Activated T-helper 1 cell treated with anti-CD3 and anti-CD28 coated beads, Interleukin-12 subunit alpha, Interleukin-12 subunit beta, Interleukin-2, Interleukin-4 antibody, amounts not matched to agents 30 ng/mL and 10 ng/mL and 1 ng/mL, durations not matched to agents 14 hours and 24 hours and 36 hours (primary cell): ENCODE measurements around the gene TLE3. TPM values are rescaled to one million over a fixed set of nuclear protein-coding genes. Genes with fewer than 3 reads are reported as not detected.
A peak's percentile ranks its signal among the peaks of the same experiment; 100 is the strongest.

Source experiments
- DNase-seq: peaks from one replicate; pipeline ENCODE4 v3.0.0; 2021; ENCODE audit warnings: low spot score
- H3K27ac Mint-ChIP-seq: one replicate; pipeline ENCODE4 v1.8.0; 2021; ENCODE audit warnings: mild to moderate bottlenecking, mixed read lengths
- H3K27me3 Mint-ChIP-seq: one replicate; pipeline ENCODE4 v1.8.0; 2022; ENCODE audit warnings: mild to moderate bottlenecking, moderate library complexity, mixed read lengths; ENCODE audit not compliant: insufficient read depth
- H3K36me3 Mint-ChIP-seq: one replicate; pipeline ENCODE4 v1.8.0; 2021; ENCODE audit warnings: low read depth, mixed read lengths
- H3K4me1 Mint-ChIP-seq: one replicate; pipeline ENCODE4 v1.8.0; 2021; ENCODE audit warnings: low read depth, mixed read lengths
- H3K4me3 Mint-ChIP-seq: one replicate; pipeline ENCODE4 v1.8.0; 2021; ENCODE audit warnings: mild to moderate bottlenecking, moderate library complexity, mixed read lengths
- H3K9me3 Mint-ChIP-seq: one replicate; pipeline ENCODE4 v1.8.0; 2021; ENCODE audit warnings: mixed read lengths
- intact Hi-C: fragments of 100-400 bp; cut with micrococcal nuclease; formaldehyde crosslinking; loops from one replicate; pipeline ENCODE4 v1.15.1; 2024
- total RNA-seq: library from RNA; stranded (reverse); gene quantifications from 2 replicates; pipeline ENCODE4 v1.2.3, GENCODE V29; 2022

TLE3 gene
- total RNA-seq, 1 donor from 2014 or later, result 126 TPM

GRCh38 chr15:70050970-70051369 is 46.7 kb downstream of the TLE3 start:
- Mint-ChIP-seq H3K36me3 (peaks cover 50% of the 10 kb centered on the region), H3K4me3 (no peak overlapping the region), H3K27ac (peak overlapping the region; percentile 44), H3K4me1 (no peaks in the 10 kb centered on the region), H3K9me3 (no peaks in the 10 kb centered on the region), H3K27me3 (no peaks in the 10 kb centered on the region)
- DNase-seq, result no peak
- intact Hi-C loops, result no loop called here

- Mint-ChIP-seq H3K27ac (no peak overlapping the region), H3K9me3 (no peaks in the 10 kb centered on the region), H3K4me3 (no peak overlapping the region), H3K27me3 (no peaks in the 10 kb centered on the region), H3K4me1 (no peaks in the 10 kb centered on the region), H3K36me3 (peaks cover 46% of the 10 kb centered on the region)
- intact Hi-C loops, result no loop called here
- no peak for DNase-seq
Measured at GRCh38 chr15:70050441-70050840, 47.3 kb downstream of the TLE3 start.

GRCh38 chr15:70049701-70050301 is 47.9 kb downstream of the TLE3 start:
- H3K4me3 Mint-ChIP-seq, result no peak overlapping the region
- H3K9me3 Mint-ChIP-seq, result no peaks in the 10 kb centered on the region
- intact Hi-C loops, result no loop called here
- H3K27ac Mint-ChIP-seq, result no peak overlapping the region
- H3K27me3 Mint-ChIP-seq, result no peaks in the 10 kb centered on the region
- peaks cover 41% of the 10 kb centered on the region for H3K36me3 Mint-ChIP-seq
- no peak for DNase-seq
- H3K4me1 Mint-ChIP-seq, result no peaks in the 10 kb centered on the region

- DNase-seq, result no peak
- no peaks in the 10 kb centered on the region for H3K4me1 Mint-ChIP-seq
- intact Hi-C loops, result no loop called here
- H3K27ac Mint-ChIP-seq, result no peak overlapping the region
- H3K4me3 Mint-ChIP-seq, result no peak overlapping the region
- no peaks in the 10 kb centered on the region for H3K27me3 Mint-ChIP-seq
- H3K36me3 Mint-ChIP-seq, result peaks cover 35% of the 10 kb centered on the region
- H3K9me3 Mint-ChIP-seq, result no peaks in the 10 kb centered on the region
Measured at GRCh38 chr15:70048578-70049514, 48.9 kb downstream of the TLE3 start.

DNA sequence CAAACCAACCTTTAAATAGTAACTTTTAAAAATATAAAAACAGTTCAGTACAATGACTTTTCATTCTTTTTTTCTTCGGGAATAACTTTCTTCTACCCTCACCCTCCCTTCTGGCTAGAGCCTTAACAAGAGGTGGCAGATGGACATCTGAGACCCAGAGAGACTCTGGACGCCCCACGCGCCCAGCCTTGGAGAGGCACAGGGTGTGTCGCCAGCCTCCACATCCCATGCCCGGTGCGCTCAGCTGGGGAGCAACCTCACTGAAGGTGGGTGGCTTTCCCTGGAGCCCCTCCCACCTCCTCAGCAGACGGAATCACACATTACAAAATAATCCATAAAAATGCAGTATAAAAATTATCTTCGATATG is 49.5 kb downstream of the TLE3 start:
- intact Hi-C loops, result no loop called here
- DNase-seq, result no peak
- H3K36me3 Mint-ChIP-seq, result peaks cover 30% of the 10 kb centered on the region
- H3K4me1 Mint-ChIP-seq, result no peaks in the 10 kb centered on the region
- no peak overlapping the region for H3K4me3 Mint-ChIP-seq
- H3K9me3 Mint-ChIP-seq, result no peaks in the 10 kb centered on the region
- no peak overlapping the region for H3K27ac Mint-ChIP-seq
- no peaks in the 10 kb centered on the region for H3K27me3 Mint-ChIP-seq

GRCh38 chr15:70047386-70048197 is 50.1 kb downstream of the TLE3 start:
- Mint-ChIP-seq H3K4me3 (no peak overlapping the region), H3K27me3 (no peaks in the 10 kb centered on the region), H3K4me1 (no peaks in the 10 kb centered on the region), H3K9me3 (no peaks in the 10 kb centered on the region), H3K27ac (no peak overlapping the region), H3K36me3 (peaks cover 30% of the 10 kb centered on the region)
- intact Hi-C loops, result no loop called here
- no peak for DNase-seq

DNA sequence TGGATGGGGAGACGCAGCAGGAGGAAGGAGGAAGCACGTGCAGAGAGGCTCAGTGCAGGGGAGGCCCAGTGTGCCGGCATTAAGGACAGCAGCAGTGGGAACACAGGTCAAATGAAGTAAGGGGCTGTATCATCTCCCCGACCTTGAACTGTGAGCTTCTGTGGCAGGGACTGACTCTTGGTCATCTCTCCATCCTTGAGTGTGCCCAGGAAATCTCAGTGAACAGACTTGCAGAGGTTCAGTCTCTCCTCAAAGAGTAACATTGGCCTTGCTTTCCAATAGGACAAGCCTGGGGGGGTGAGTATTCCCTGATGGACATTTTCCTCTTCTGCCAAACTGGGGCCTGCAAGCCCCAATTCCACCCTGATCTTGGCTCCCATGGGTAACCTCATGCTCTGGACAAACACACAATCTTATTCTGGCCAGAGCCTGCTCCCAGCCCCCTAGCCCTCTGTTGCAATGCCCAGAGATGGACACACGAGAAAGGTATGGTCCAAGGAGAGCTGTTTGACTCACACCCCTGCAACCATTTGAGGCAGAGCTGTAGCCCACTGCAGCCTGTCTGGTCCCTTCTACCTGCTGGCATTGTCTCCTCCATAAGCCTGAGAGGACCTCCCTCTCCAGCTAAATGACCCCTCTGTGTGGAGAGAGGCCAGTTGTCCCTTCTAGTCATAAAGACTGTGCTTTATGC is 50.9 kb downstream of the TLE3 start:
- DNase-seq, result no peak
- Mint-ChIP-seq H3K4me1 (no peaks in the 10 kb centered on the region), H3K27ac (no peak overlapping the region), H3K4me3 (no peak overlapping the region), H3K9me3 (no peaks in the 10 kb centered on the region), H3K36me3 (peaks cover 30% of the 10 kb centered on the region), H3K27me3 (no peaks in the 10 kb centered on the region)
- intact Hi-C loops, result no loop called here

DNA sequence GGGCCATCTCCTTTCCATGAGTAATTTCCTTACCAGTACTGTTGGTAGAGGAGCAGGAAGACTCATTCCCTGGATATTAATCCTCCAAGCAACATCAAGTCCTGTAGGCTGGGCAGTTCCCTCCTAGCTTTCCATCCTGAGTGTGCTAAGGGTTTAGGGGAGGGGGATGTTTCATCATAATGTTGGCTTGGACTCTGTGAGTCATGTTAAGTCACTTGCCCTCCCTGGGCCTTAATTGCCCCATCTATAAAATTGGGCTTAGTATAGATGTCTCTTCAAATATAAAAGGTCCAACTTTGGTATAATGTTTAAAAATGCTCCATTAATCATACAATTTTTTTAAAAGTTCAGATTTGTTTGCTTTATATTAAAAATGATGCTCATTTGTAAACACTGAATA is 52.7 kb downstream of the TLE3 start:
- Mint-ChIP-seq H3K4me1 (no peaks in the 10 kb centered on the region), H3K27me3 (peaks cover 4% of the 10 kb centered on the region), H3K9me3 (no peaks in the 10 kb centered on the region), H3K4me3 (no peak overlapping the region), H3K36me3 (peaks cover 20% of the 10 kb centered on the region), H3K27ac (no peak overlapping the region)
- intact Hi-C loops, result no loop called here
- DNase-seq, result no peak

- no peaks in the 10 kb centered on the region for H3K9me3 Mint-ChIP-seq
- no peak overlapping the region for H3K27ac Mint-ChIP-seq
- H3K27me3 Mint-ChIP-seq, result peaks cover 5% of the 10 kb centered on the region
- DNase-seq, result no peak
- H3K4me3 Mint-ChIP-seq, result no peak overlapping the region
- intact Hi-C loops, result no loop called here
- H3K36me3 Mint-ChIP-seq, result peaks cover 14% of the 10 kb centered on the region
- no peaks in the 10 kb centered on the region for H3K4me1 Mint-ChIP-seq
Measured at GRCh38 chr15:70044168-70044567, 53.5 kb downstream of the TLE3 start.

DNA sequence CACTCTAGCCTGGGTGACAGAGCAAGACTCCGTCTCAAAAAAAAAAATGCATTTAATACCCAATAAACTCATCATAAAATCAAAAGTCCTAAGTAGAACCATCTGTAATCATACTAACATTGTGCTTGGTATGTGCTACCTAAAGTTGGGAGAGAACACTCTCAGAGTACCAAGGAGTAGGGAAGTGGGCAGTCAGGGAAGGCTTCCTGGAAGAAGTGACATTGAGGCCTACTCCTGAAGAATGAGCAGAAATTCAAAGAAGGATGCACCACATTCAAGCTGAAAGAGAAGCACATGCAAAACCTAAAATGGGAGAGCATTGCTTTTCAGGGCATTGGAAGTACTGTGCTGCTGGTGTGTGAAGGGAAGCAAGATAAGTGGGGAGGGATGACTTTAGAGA is 54.1 kb downstream of the TLE3 start:
- no peaks in the 10 kb centered on the region for H3K4me1 Mint-ChIP-seq
- peaks cover 12% of the 10 kb centered on the region for H3K36me3 Mint-ChIP-seq
- H3K4me3 Mint-ChIP-seq, result no peak overlapping the region
- no peak for DNase-seq
- no peaks in the 10 kb centered on the region for H3K9me3 Mint-ChIP-seq
- H3K27me3 Mint-ChIP-seq, result peaks cover 5% of the 10 kb centered on the region
- intact Hi-C loops, result no loop called here
- H3K27ac Mint-ChIP-seq, result no peak overlapping the region

- H3K27ac Mint-ChIP-seq, result no peak overlapping the region
- no peaks in the 10 kb centered on the region for H3K9me3 Mint-ChIP-seq
- no peak for DNase-seq
- no peak overlapping the region for H3K4me3 Mint-ChIP-seq
- H3K36me3 Mint-ChIP-seq, result peaks cover 10% of the 10 kb centered on the region
- no peaks in the 10 kb centered on the region for H3K4me1 Mint-ChIP-seq
- H3K27me3 Mint-ChIP-seq, result peaks cover 7% of the 10 kb centered on the region
- intact Hi-C loops, result no loop called here
Measured at GRCh38 chr15:70042553-70043214, 55.0 kb downstream of the TLE3 start.

DNA sequence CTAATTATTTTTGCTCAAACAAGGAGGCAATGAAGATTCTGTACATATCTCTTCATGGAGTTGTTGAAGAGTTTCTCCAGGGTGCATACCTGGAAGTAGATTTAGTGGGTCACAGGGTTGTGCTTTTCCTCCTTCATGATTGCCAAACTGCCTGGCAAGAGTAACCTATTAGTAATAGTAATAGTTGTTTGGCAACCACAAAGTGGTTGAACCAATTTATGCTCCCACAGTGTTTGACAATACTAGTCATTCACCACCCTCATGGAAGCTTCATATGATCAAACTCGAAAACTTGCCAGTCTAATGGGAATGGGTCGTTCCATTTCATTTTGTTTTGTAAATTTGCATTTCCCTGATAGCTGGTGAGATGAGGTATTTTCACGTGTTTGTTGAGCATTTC is 57.8 kb downstream of the TLE3 start:
- H3K4me1 Mint-ChIP-seq, result no peaks in the 10 kb centered on the region

More for the DNA sequence above, 57.8 kb downstream of the TLE3 start:
- intact Hi-C loops, result no loop called here
- Mint-ChIP-seq H3K27me3 (peaks cover 18% of the 10 kb centered on the region), H3K36me3 (no peaks in the 10 kb centered on the region), H3K27ac (no peak overlapping the region), H3K9me3 (no peaks in the 10 kb centered on the region), H3K4me3 (no peak overlapping the region)
- DNase-seq, result no peak
